ENCODE results near the gene LY86. TPM values are rescaled to one million over a fixed set of nuclear protein-coding genes. Genes with fewer than 3 reads are reported as not detected.

The LY86 gene
- total RNA-seq, 1 donor from 2014 or later: not detected

- DNase-seq (ENCODE audit: low spot score in 2 of 2, unreplicated experiment in 2 of 2): no peak
- H3K4me1 Mint-ChIP-seq: peaks cover 32% of the 10 kb centered on the region
- TF ChIP-seq, protein P1, sequence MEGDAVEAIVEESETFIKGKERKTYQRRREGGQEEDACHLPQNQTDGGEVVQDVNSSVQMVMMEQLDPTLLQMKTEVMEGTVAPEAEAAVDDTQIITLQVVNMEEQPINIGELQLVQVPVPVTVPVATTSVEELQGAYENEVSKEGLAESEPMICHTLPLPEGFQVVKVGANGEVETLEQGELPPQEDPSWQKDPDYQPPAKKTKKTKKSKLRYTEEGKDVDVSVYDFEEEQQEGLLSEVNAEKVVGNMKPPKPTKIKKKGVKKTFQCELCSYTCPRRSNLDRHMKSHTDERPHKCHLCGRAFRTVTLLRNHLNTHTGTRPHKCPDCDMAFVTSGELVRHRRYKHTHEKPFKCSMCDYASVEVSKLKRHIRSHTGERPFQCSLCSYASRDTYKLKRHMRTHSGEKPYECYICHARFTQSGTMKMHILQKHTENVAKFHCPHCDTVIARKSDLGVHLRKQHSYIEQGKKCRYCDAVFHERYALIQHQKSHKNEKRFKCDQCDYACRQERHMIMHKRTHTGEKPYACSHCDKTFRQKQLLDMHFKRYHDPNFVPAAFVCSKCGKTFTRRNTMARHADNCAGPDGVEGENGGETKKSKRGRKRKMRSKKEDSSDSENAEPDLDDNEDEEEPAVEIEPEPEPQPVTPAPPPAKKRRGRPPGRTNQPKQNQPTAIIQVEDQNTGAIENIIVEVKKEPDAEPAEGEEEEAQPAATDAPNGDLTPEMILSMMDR (IDR thresholded peaks at IDR 0.05; ENCODE audit: unreplicated experiment): no peak
- H3K27me3 Mint-ChIP-seq (ENCODE audit: low read depth): peaks cover 37% of the 10 kb centered on the region
- H3K36me3 Mint-ChIP-seq: no peaks in the 10 kb centered on the region
- no peak overlapping the region for H3K27ac Mint-ChIP-seq
- H3K9me3 Mint-ChIP-seq: peaks cover 3% of the 10 kb centered on the region
- H3K4me3 Mint-ChIP-seq: no peak overlapping the region
Observed at GRCh38 chr6:6622501-6622900, 34.0 kb downstream of the LY86 start.

- Mint-ChIP-seq H3K9me3 (peaks cover 3% of the 10 kb centered on the region), H3K27me3 (ENCODE audit: low read depth) (peaks cover 37% of the 10 kb centered on the region), H3K4me3 (no peak overlapping the region), H3K27ac (no peak overlapping the region), H3K4me1 (peaks cover 40% of the 10 kb centered on the region), H3K36me3 (no peaks in the 10 kb centered on the region)
- no peak for DNase-seq (ENCODE audit: low spot score in 2 of 2, unreplicated experiment in 2 of 2)
- TF ChIP-seq, protein P1 (IDR thresholded peaks at IDR 0.05; ENCODE audit: unreplicated experiment): no peak
Observed at GRCh38 chr6:6623553-6623952, 35.0 kb downstream of the LY86 start.

- H3K27ac Mint-ChIP-seq: no peak overlapping the region
- H3K36me3 Mint-ChIP-seq: no peaks in the 10 kb centered on the region
- TF ChIP-seq, protein P1 (IDR thresholded peaks at IDR 0.05; ENCODE audit: unreplicated experiment): no peak
- peaks cover 3% of the 10 kb centered on the region for H3K9me3 Mint-ChIP-seq
- DNase-seq (ENCODE audit: low spot score in 2 of 2, unreplicated experiment in 2 of 2): no peak
- H3K4me1 Mint-ChIP-seq: peaks cover 40% of the 10 kb centered on the region
- peaks cover 37% of the 10 kb centered on the region for H3K27me3 Mint-ChIP-seq (ENCODE audit: low read depth)
- H3K4me3 Mint-ChIP-seq: no peak overlapping the region
Observed at GRCh38 chr6:6624269-6624990, 35.9 kb downstream of the LY86 start.

DNA sequence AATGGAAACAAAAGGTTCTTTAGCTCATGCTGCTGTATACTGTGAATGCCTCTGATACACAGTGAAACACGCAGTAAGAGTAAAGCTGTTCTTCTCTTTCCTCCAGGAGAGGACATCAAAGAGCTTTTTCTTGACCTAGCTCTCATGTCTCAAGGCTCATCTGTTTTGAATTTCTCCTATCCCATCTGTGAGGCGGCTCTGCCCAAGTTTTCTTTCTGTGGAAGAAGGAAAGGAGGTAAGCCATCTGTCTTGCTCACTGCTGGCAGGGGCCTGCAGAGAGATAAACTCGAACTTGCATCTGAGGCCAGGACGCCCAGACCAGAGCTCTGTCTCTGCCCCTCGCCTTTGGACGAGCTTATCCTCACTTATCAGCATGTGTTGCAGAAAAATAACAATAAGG lies 37.7 kb downstream of the LY86 start:
- TF ChIP-seq, protein P1 (IDR thresholded peaks at IDR 0.05; ENCODE audit: unreplicated experiment): no peak
- H3K9me3 Mint-ChIP-seq: peaks cover 3% of the 10 kb centered on the region
- DNase-seq (ENCODE audit: low spot score in 2 of 2, unreplicated experiment in 2 of 2): no peak
- peak overlapping the region; percentile 22 for H3K27ac Mint-ChIP-seq
- no peak overlapping the region for H3K4me3 Mint-ChIP-seq
- H3K36me3 Mint-ChIP-seq: no peaks in the 10 kb centered on the region
- peaks cover 35% of the 10 kb centered on the region for H3K27me3 Mint-ChIP-seq (ENCODE audit: low read depth)
- peaks cover 45% of the 10 kb centered on the region for H3K4me1 Mint-ChIP-seq

DNA sequence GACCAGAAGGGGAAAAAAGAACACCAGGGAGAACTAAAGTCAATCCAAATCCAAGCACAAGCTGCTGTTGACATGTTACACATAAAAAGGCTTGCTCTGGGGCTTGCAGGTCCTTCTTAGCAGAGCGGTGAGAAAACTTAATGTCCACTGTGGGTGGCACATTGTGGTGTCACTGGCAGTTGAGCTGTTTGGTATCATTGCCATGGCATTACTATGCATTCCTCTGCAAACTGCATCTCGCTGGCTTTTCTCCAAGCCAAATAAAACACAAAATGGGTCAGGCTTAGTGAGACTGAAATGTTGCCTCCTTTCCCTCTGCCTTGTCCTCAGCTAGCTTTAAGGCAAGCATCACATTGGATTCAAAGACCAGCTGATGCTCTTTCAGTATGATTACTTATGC lies 40.9 kb downstream of the LY86 start:
- TF ChIP-seq, protein P1 (IDR thresholded peaks at IDR 0.05; ENCODE audit: unreplicated experiment): no peak
- Mint-ChIP-seq H3K4me1 (peaks cover 64% of the 10 kb centered on the region), H3K27me3 (ENCODE audit: low read depth) (peaks cover 14% of the 10 kb centered on the region), H3K4me3 (no peak overlapping the region), H3K36me3 (no peaks in the 10 kb centered on the region), H3K27ac (no peak overlapping the region), H3K9me3 (no peaks in the 10 kb centered on the region)
- DNase-seq (ENCODE audit: low spot score in 2 of 2, unreplicated experiment in 2 of 2): no peak

Data from mesothelial cell of epicardium (in vitro differentiated cells).